Psoas muscle (tissue), 8 donors: ENCODE measurements around the gene KCNK4. TPM values are rescaled to one million over a fixed set of nuclear protein-coding genes. Genes with fewer than 3 reads are reported as not detected.

Source experiments
- ATAC-seq, 4 donors: fragments of 200-7000 bp; cut with Tn5 transposase; one replicate each; pipeline ENCODE4 v1.9.1; 2020; ENCODE audit warnings: moderate library complexity in 3 of 4, mild to moderate bottlenecking in 2 of 4
- DNase-seq, 2 donors: peaks; one replicate each; pipeline ENCODE4 v3.0.0-alpha.2; 2020
- H3K27ac ChIP-seq: fragments of 200-600 bp; one replicate; pipeline ENCODE4 v1.8.0; 2022
- H3K27me3 ChIP-seq, 3 donors: fragments of 200-600 bp in 1 of 3; one replicate each; pipeline versions ENCODE4 v1.6.1 to v1.8.0; 2013 to 2022; ENCODE audit warnings: low read length in 2 of 3, mild to moderate bottlenecking in 2 of 3, moderate library complexity in 1 of 3; ENCODE audit not compliant: insufficient read depth in 3 of 3
- H3K36me3 ChIP-seq, 2 donors: fragments of 200-600 bp in 1 of 2; one replicate each; pipeline versions ENCODE4 v1.6.1 to v1.8.0; 2013 to 2022; ENCODE audit warnings: low read depth in 1 of 2, mild to moderate bottlenecking in 1 of 2, moderate library complexity in 1 of 2; ENCODE audit not compliant: insufficient read depth in 1 of 2
- H3K4me1 ChIP-seq: fragments of 200-600 bp; one replicate; pipeline ENCODE4 v1.8.0; 2022
- H3K4me3 ChIP-seq: fragments of 200-600 bp; one replicate; pipeline ENCODE4 v1.8.0; 2022; ENCODE audit warnings: mild to moderate bottlenecking
- H3K9me3 ChIP-seq: fragments of 200-600 bp; one replicate; pipeline ENCODE4 v1.8.0; 2022
- CTCF ChIP-seq: fragments of 200-600 bp; IDR thresholded peaks from one replicate; pipeline ENCODE4 v1.8.0; 2022; ENCODE audit warnings: antibody characterized with exemption
- WGBS, 3 donors: extraction: QIAGEN DNeasy Blood & Tissue Kit; methylation state at CpG; one replicate each; pipeline versions ENCODE4 v1.1.6 to v1.1.7; 2013; 5-methylcytosine and 5-hydroxymethylcytosine counted together
- intact Hi-C, 2 donors: fragments of 100-400 bp; cut with DNase I; formaldehyde crosslinking; loops; one replicate each; pipeline versions ENCODE4 v1.11.0 to v1.14.2; 2022
- polyA plus RNA-seq, 3 donors: library from polyadenylated mRNA; stranded (reverse); fragments of 200-250 nt; gene quantifications; one replicate each; pipeline ENCODE4 v1.2.3, GENCODE V29; 2013
- total RNA-seq, 4 donors: library from RNA; stranded (reverse); fragmentation: NEBNext Ultra II Directional in 2 of 4; extraction: Animal tissue kit (Norgen Biotek cat#: 25700) in 2 of 4; gene quantifications; one replicate each; pipeline versions ENCODE4 v1.2.1 to v1.2.4, GENCODE V29; 2021 to 2023
- donor health status: healthy with polysubstance abuse.
- donor health status: DM: no; HTN: no; CAD: no; lungs with moderate emphysema.
- donor health status: Bipolar disorder and iron deficiency.
- donor health status: healthy.
- donor health status: DM: yes; HTN: yes; CAD: no.
- donor health status: DM: no; HTN: no; CAD: no.
- donor health status: DM: no; HTN: no; CAD: no.
- donor health status: DM: yes; HTN: yes; CAD: no.

Gene KCNK4
- total and polyA plus RNA-seq, 7 donors = not detected

- DNase-seq = no peak
- no peak for ATAC-seq
- intact Hi-C loops = no loop called here
- no peaks in the 10 kb centered on the region for H3K9me3 ChIP-seq
- H3K36me3 ChIP-seq = peaks cover 0 to 62% of the 10 kb centered on the region in 2 donors
- no peak overlapping the region for H3K4me3 ChIP-seq
- H3K4me1 ChIP-seq = peaks cover 24% of the 10 kb centered on the region
- no peak for TF ChIP-seq CTCF
- WGBS, 3 donors = 84 to 88% (median 86%) methylated on average over 15 of the region's 15 CpGs
- H3K27ac ChIP-seq = no peak overlapping the region
- no peaks in the 10 kb centered on the region for H3K27me3 ChIP-seq
These were observed 34.8 kb upstream of the KCNK4 start for GRCh38 chr11:64256300-64256699.

- ATAC-seq (no peak), DNase-seq (peak in 1 of 2 donors; percentile 52)
- 87 to 90% (median 90%) methylated on average over 21 to 24 of the region's 24 CpGs for WGBS, 3 donors
- H3K4me3 ChIP-seq = no peak overlapping the region
- intact Hi-C loops = no loop called here
- H3K27me3 ChIP-seq = no peaks in the 10 kb centered on the region
- H3K27ac ChIP-seq = no peak overlapping the region
- H3K4me1 ChIP-seq = peaks cover 9% of the 10 kb centered on the region
- no peak for TF ChIP-seq CTCF
- peaks cover 0 to 80% of the 10 kb centered on the region in 2 donors for H3K36me3 ChIP-seq
- H3K9me3 ChIP-seq = no peaks in the 10 kb centered on the region
These were observed 32.7 kb upstream of the KCNK4 start for GRCh38 chr11:64258356-64258755.

GRCh38 chr11:64258946-64259532, 32.1 kb upstream of the KCNK4 start:
- ATAC-seq = no peak
- H3K36me3 ChIP-seq = peaks cover 0 to 84% of the 10 kb centered on the region in 2 donors
- WGBS, 3 donors = 91 to 94% (median 91%) methylated on average over 22 to 32 of the region's 32 CpGs
- peak in 1 of 2 donors; percentile 55 for DNase-seq
- H3K4me3 ChIP-seq = no peak overlapping the region
- no peak for TF ChIP-seq CTCF
- no peak overlapping the region for H3K27ac ChIP-seq
- peaks cover 2% of the 10 kb centered on the region for H3K4me1 ChIP-seq
- H3K27me3 ChIP-seq = no peaks in the 10 kb centered on the region
- intact Hi-C loops = no loop called here
- H3K9me3 ChIP-seq = no peaks in the 10 kb centered on the region

- Histone ChIP-seq H3K36me3 (peaks cover 0 to 87% of the 10 kb centered on the region in 2 donors), H3K27ac (no peak overlapping the region), H3K4me1 (no peaks in the 10 kb centered on the region), H3K4me3 (no peak overlapping the region), H3K27me3 (no peaks in the 10 kb centered on the region), H3K9me3 (no peaks in the 10 kb centered on the region)
- no peak for TF ChIP-seq CTCF
- intact Hi-C loops = no loop called here
- DNase-seq (no peak), ATAC-seq (no peak)
- WGBS, 3 donors = 85 to 89% (median 87%) methylated on average over 4 of the region's 4 CpGs
These were observed 31.5 kb upstream of the KCNK4 start for GRCh38 chr11:64259533-64260067.
